Activated CD4-positive, alpha-beta T cell treated with anti-CD3 and anti-CD28 coated beads, Interleukin-2, amount 50 U/mL, for 16 hours (primary cell): Measurements from ENCODE around the gene PHLPP1.
"Not testable (repeated sequence)": the region's sequence is repeated elsewhere in the genome, so short reads cannot be mapped to it uniquely, and the experiment has no call there.

Source experiments
- DNase-seq: peaks from one replicate; pipeline ENCODE4 v3.0.0-alpha.2; 2020

PHLPP1 gene

GRCh38 chr18:62776024-62776570 lies 60.8 kb downstream of the PHLPP1 start:
- no peak for DNase-seq

- no peak for DNase-seq
Measured at GRCh38 chr18:62777814-62778213, 62.5 kb downstream of the PHLPP1 start.

GRCh38 chr18:62778976-62779869 lies 63.9 kb downstream of the PHLPP1 start:
- no peak for DNase-seq

- DNase-seq: no peak
Measured at GRCh38 chr18:62781262-62781661, 65.9 kb downstream of the PHLPP1 start.

GRCh38 chr18:62781893-62782292 lies 66.6 kb downstream of the PHLPP1 start:
- no peak for DNase-seq

GRCh38 chr18:62784338-62784965 lies 69.1 kb downstream of the PHLPP1 start:
- peak; percentile 81 for DNase-seq

- DNase-seq: peak; percentile 21
Measured at GRCh38 chr18:62784966-62785413, 69.6 kb downstream of the PHLPP1 start.

- DNase-seq: no peak
Measured at GRCh38 chr18:62786689-62787088, 71.3 kb downstream of the PHLPP1 start.

- no peak for DNase-seq
Measured at GRCh38 chr18:62788111-62788510, 72.8 kb downstream of the PHLPP1 start.

GRCh38 chr18:62788876-62789275 lies 73.5 kb downstream of the PHLPP1 start:
- DNase-seq: no peak

- no peak for DNase-seq
Measured at GRCh38 chr18:62790871-62791772, 75.8 kb downstream of the PHLPP1 start.

GRCh38 chr18:62792016-62792415 lies 76.7 kb downstream of the PHLPP1 start:
- DNase-seq: no peak

GRCh38 chr18:62795813-62796212 lies 80.5 kb downstream of the PHLPP1 start:
- peak; percentile 24 for DNase-seq

GRCh38 chr18:62796216-62796621 lies 80.9 kb downstream of the PHLPP1 start:
- no peak for DNase-seq

- no peak for DNase-seq
Measured at GRCh38 chr18:62797329-62797728, 82.0 kb downstream of the PHLPP1 start.

GRCh38 chr18:62799977-62800376 lies 84.6 kb downstream of the PHLPP1 start:
- no peak for DNase-seq

GRCh38 chr18:62802523-62802922 lies 87.2 kb downstream of the PHLPP1 start:
- no peak for DNase-seq

- no peak for DNase-seq
Measured at GRCh38 chr18:62807396-62807795, 92.1 kb downstream of the PHLPP1 start.

GRCh38 chr18:62808123-62808522 lies 92.8 kb downstream of the PHLPP1 start:
- no peak for DNase-seq

GRCh38 chr18:62809445-62809844 lies 94.1 kb downstream of the PHLPP1 start:
- not testable (repeated sequence) for DNase-seq

- no peak for DNase-seq
Measured at GRCh38 chr18:62809900-62810299, 94.6 kb downstream of the PHLPP1 start.

- DNase-seq: no peak
Measured at GRCh38 chr18:62810682-62811081, 95.3 kb downstream of the PHLPP1 start.

- DNase-seq: no peak
Measured at GRCh38 chr18:62811674-62812073, 96.3 kb downstream of the PHLPP1 start.
